HG03159 (cell line): Measurements from ENCODE around the gene STXBP6.
"Not testable (repeated sequence)": the region's sequence is repeated elsewhere in the genome, so short reads cannot be mapped to it uniquely, and the experiment has no call there.

ENCODE experiments used
- ATAC-seq: cut with Tn5 transposase; IDR thresholded peaks from one replicate; pipeline ENCODE4 v1.9.1; 2021; ENCODE audit warnings: mild to moderate bottlenecking, moderate library complexity; ENCODE audit not compliant: unreplicated experiment

The STXBP6 gene

DNA sequence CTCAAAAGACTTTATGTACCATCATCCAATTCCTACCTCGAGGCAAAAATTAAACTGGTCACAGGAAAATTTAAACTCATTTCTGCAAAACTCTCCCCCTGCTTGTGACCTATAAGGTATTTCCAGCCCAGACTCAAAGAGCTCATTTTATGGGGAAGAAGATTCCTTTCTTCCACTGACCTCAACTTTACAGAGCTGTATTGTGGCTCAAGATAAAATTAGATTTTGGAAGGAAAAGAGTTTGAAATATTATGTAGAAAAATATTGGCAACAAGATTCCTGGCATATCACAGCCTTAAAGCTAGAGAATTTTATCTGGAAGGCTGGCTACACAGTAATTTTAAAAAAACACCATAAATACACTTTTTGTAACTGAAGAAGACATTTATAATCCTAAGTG is 91.7 kb downstream of the STXBP6 start:
- no peak for ATAC-seq

DNA sequence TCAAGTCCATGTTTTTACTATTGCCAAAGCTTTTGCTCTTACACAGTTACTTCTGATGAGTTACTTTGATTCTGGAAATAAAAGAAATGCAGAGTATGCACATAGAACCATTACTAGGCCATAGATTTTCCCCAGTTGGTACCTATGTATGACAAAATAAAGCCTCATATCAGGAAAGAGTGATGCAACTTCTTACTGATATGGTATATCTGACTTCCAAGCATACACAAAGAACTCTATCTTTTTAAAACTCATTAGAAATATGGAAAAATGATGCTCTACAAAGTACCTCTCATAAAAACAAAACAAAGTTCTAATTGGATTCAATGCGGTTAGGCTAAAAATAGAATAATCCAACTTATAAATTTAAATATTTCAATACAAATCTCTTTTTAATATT is 92.1 kb downstream of the STXBP6 start:
- ATAC-seq: no peak

- ATAC-seq: no peak
Measured at GRCh38 chr14:24956104-24956503, 93.8 kb downstream of the STXBP6 start.

- ATAC-seq: no peak
Measured at GRCh38 chr14:24954700-24955037, 95.3 kb downstream of the STXBP6 start.

DNA sequence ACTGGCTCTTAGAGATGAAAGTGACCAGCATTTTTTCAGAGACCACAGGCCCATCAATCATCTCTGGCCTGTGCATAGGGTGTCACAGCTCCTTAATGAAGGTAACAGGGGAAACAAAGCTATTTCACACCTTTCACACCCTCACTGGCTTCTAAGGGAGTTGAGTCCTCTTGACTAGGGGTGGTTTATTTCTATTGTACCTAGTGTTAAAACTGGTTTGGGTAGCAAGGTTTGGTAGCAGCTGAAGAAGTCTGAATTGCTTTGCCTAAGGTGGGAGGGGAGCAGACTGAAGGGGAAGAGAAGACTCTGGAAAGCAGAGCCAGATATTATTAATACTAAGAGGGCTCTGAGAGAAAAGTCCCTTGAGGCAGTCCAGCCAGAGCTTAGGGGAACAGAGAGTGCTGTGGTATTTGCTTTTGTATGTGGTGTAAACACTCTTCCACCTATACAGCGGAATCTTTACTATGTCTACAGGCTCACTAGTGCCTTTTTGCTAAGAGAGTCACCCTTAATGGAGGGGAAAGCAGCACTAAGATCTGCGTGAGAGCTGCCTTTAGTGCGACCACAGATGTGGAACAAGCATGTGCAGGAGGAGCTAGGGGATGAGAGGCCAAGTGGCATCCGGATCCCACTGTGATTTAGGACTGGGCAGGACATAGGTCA is 95.8 kb downstream of the STXBP6 start:
- ATAC-seq: peak; percentile 85

DNA sequence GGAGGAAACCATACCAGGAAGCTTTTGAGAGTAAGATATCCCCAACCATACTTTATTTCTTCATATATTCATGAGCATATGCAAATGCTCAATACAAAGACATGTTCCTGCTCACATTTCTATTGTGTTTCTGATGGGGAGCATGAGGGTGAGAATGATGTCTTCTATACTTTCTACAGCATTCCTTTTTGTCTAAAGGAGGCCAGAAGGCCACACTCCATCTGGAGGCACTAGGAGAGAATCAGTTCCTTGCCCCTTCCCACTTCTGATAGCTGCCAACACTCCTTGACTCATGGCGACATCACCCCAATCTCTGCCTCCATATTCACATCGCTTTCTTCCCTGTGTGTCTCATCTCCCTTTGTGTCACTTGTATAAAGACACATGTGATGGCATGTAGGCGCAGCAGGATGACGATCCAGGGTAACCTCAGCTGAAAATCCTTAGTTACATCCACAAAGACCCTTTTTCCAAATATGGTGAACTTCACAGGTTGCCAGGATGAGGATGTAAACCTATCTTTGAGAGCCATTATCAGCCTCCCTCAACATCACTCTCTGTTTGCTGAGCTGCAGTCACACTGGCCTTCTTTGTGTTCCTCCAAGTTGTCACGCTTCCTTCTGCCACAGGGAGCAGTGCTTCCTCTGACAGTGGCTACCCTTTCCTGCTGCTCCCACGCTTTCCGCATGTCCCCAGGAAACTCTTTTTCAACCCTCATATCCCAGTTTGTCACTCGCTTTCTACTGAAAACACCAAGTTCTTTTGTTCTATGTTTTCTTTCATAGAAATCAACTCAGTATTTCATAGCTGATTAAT is 96.9 kb downstream of the STXBP6 start:
- ATAC-seq: no peak

DNA sequence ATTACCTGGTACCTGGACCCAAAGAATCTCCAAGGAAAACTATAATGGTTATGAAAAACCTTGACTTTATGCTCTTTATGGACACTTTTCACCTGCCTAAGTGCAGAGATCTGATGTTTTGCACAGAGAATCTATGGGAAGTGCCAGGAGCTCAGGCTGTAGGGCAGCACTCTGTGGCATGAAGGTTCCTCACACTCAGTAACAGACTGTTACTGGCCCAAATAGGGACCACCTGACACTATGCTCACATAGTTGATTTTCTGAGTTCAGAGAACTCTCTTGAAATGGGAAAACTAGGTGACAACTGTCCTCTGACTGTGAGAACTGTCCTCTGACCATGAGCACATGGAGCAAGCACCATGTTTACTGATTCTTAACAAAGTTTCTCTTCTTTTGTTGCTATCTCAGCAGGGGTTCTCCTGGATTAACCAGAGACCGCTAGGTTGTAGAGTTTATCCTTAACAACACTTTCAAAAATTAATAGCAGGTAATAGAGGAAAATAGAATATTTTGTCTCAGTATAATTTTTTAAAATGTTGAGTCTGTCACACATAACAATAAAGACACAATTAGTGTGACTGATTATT is 101.6 kb downstream of the STXBP6 start:
- no peak for ATAC-seq

- no peak for ATAC-seq
Measured at GRCh38 chr14:24947131-24947530, 102.8 kb downstream of the STXBP6 start.

DNA sequence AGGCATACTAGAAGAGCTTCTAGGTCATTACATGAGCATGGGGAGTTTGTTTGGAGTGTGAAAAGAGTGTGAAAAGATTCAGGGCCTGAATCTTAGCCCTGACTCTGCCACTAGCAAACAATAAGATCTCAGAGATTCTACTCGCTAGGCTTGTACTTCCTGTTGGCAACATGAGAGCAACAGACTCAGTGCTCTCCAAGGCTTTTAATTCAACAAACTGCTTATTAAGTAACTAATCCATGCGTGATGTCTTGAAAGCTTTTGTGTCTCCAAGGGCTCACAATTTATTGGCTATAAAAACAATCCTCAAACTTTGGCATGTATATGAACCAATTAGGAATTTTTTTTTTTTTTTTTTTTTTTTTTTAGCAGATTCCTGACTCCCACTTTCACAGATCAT is 105.1 kb downstream of the STXBP6 start:
- ATAC-seq: no peak

GRCh38 chr14:24943024-24943423 is 106.9 kb downstream of the STXBP6 start:
- no peak for ATAC-seq

DNA sequence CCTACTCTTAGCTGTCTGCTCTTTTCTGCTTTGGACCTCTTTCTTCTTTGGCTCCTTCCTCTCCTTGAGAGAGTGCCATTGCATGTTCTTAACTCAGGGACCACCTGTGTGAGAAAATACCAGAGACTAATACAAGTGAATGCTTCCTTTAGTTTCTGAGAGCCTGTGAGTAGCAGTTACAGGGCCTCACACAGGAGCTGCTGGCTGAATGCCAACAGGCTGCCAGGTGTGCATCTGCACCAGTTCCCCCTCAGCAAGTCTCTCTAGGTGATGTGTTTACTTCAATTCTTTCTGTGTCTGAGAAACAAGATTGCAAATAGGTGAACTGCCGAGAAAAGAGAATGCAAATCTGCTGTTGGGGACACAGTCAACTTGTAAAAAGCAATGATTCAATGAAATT is 108.2 kb downstream of the STXBP6 start:
- ATAC-seq: peak; percentile 78

DNA sequence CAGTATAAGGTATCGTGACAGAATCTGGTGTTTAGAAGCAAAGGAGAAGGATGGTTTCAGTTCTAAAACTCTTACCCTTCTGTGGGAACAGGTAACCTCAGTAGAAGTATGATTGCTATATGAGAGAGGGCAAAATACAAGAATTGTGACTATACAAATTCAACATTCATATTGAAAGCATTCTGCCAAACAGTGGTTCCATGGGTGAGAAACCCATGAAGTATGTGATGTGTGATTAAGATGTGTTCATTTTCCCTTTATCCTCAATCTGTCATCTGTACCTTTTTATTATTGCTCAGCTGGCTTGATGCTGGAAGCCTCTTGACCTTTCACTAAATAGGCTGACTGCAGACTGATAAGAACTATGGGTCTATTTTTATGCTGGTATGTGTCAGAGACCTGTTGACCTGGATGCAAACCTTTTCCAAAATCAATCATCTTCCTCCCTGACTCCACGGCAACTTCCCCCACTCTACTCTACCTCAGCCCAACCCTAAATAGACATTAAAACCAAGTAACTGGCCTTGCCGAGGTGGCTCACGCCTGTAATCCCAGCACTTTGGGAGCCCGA is 109.6 kb downstream of the STXBP6 start:
- ATAC-seq: no peak

DNA sequence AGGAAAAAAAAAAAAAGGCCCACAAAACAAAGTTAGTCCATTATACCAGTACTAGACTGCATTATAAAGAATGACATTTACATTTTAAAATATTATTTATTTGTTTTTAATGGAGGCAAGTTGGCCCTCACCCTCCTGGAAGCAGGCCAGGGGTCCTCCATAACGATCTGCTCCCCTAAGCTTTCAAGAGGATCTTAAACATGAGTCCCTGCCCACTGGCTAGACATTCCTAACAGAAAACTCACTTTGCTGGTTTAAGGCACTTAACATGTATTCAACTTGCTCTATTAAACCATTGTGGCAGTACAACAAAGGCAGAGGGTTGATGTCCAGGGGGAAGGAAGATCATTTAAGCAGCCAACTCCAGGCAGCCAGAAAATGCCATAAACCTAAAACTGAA is 111.4 kb downstream of the STXBP6 start:
- no peak for ATAC-seq

DNA sequence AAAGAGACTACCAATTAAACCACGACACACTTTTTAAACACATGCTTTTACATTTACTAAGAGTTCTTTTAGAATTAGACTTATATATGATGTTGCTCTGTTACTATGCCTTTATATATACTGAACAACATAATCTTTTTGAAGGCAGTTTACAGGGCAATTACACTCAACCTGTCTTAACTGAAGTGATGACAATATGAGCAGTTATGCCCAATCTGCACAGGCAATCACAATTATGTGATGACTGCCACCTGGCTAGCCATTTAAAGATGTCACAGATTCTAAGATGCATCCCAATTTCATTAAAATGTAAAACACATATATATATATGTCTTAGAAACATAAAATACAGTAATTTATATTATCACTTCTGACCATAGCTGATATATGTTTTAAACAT is 112.6 kb downstream of the STXBP6 start:
- no peak for ATAC-seq

DNA sequence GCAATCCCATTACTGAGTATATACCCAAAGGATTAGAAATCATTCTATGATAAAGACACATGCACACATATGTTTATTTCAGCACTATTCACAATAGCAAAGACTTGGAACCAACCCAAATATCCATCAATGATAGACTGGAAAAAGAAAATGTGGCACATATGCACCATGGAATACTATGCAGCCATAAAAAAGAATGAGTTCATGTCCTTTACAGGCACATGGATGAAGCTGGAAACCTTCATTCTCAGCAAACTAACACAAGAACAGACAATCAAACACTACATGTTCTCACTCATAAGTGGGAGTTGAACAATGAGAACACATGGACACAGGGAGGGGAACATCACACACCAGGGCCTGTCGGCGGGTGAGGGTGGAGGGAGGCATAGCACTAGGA is 113.2 kb downstream of the STXBP6 start:
- not testable (repeated sequence) for ATAC-seq

GRCh38 chr14:24935796-24936195 is 114.2 kb downstream of the STXBP6 start:
- ATAC-seq: no peak

GRCh38 chr14:24928386-24928900 is 121.5 kb downstream of the STXBP6 start:
- ATAC-seq: no peak

- ATAC-seq: no peak
Measured at GRCh38 chr14:24927809-24928208, 122.1 kb downstream of the STXBP6 start.

DNA sequence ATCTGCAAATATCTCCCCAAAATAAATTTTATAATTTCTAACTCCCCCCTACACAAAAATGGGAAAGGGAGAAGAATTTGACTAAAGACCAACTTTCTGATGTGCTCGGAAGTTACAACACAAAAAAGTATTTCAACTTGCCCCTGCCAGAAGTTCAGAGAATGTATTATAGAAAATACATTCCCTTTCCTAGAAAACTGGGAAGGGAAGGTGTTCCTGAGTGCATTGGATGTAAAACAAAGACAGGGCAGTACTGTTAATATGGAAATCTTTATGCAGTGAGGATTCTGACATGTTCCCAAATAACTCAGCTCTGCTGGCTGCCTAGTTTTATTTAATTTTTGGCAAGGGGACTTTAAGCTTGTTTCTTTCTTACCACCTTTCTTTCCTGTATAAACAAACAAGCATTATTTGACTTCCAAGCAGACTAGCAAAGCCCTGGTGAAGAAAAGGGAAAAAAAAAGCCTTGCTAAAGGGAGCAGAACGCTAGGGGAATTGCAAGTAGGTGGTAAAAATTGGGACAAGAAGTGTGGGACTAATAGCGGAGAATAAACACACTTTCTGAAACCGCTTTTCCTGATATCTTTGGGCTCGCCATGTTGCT is 124.1 kb downstream of the STXBP6 start:
- ATAC-seq: no peak

DNA sequence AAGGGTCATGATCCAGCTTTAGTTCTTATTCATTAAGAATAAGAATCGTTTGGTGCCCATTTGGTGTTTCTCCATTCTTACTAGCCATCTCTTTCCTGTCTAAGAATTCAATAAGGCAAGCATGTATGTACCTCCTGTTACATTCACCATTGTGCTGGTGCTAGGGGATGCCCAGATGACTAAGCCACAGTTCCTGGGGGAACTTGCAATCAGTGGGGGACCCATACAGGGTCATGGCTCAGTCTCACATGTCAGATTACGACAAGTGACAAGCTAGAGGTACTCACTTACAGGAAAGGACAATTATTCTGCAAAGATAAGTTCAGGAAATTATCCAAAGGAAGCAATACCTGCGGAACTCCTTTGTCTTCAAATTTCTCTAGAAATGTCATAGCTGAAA is 125.4 kb downstream of the STXBP6 start:
- no peak for ATAC-seq

DNA sequence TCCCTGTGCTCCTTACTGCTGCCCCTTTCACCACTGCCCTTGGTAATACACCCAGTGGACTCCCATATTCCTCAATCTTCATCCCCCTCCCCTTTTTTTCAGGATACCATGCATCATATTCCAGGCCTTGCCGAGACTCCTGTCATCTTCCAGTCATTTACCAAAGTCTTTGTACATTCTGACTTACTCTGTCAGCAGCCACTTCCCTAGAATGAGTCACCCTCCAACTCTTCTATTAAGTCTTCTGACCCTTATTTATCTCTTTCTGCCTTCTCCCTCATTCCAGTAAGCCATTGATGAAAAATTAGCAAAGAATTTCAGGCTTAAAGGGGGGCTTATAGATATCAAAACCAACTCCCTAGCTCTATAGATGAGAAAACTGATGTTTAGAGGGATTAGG is 128.0 kb downstream of the STXBP6 start:
- no peak for ATAC-seq
